HG03066 (cell line): Measurements from ENCODE around the gene VIT.

Experiments
- ATAC-seq: cut with Tn5 transposase; IDR thresholded peaks from one replicate; pipeline ENCODE4 v1.9.1; 2021; ENCODE audit warnings: low read depth; ENCODE audit not compliant: unreplicated experiment

Gene VIT, protein sequence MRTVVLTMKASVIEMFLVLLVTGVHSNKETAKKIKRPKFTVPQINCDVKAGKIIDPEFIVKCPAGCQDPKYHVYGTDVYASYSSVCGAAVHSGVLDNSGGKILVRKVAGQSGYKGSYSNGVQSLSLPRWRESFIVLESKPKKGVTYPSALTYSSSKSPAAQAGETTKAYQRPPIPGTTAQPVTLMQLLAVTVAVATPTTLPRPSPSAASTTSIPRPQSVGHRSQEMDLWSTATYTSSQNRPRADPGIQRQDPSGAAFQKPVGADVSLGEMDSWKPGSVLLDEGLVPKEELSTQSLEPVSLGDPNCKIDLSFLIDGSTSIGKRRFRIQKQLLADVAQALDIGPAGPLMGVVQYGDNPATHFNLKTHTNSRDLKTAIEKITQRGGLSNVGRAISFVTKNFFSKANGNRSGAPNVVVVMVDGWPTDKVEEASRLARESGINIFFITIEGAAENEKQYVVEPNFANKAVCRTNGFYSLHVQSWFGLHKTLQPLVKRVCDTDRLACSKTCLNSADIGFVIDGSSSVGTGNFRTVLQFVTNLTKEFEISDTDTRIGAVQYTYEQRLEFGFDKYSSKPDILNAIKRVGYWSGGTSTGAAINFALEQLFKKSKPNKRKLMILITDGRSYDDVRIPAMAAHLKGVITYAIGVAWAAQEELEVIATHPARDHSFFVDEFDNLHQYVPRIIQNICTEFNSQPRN

DNA sequence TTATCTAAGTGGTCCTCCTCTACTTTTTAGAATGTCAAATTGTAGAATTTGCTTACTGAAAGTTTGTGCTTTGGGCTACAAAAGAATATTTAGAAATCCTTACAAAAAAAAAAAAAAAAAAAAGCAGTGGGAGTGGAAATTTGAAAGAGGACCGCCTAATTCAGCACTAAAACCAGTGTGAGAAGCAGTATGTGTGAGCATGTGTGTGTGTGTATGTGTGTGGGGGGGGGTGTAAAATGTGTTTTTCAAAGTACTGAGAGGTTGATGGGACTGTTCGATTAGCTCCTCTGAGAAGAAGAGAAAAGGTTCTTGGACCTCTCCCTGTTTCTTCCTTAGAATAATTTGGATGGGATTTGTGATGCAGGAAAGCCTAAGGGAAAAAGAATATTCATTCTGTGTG is at the start of gene VIT:
TSS of gene VIT (plus strand) at position 175 of the 400 bp plus-strand sequence. CDS start 19,664 bp downstream, outside the sequence.
- ATAC-seq = no peak

DNA sequence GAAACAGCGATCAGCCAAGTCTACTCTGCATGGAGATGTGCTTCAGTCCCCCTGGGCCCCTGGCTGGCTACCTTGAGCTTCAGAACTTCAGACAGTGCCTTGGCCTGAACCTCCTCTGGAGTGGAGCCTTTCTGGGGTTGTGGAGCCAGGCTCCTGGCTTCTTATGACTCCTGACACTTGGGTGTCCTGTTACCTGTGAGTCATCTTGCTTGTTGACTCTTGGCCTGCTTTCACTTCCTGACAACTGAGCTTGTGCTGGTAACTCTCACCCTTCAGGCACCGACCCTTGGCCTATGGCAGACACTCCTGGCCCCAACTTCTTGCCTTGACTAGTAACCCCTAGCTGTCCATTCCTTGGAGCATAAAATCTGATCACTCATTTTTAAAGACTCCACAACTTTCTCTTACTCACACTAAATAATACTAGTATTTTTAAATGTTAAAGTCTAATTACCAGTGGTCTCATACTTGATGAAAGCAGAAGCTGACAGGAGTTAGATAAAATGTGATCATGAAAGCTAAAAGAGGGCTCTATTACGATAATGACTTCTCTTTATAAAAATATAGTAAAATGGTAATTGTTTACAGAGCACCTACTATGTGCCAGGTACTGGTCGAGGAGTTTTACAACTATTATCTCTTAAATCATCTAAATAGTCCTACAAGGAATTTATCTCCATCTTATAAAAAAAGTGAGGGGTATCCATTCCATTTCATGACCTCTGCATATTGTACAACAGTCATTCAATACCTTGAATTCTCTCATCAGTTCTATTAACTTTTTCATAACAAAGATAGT is 46.3 kb upstream of the VIT start:
- ATAC-seq = peak; percentile 92

DNA sequence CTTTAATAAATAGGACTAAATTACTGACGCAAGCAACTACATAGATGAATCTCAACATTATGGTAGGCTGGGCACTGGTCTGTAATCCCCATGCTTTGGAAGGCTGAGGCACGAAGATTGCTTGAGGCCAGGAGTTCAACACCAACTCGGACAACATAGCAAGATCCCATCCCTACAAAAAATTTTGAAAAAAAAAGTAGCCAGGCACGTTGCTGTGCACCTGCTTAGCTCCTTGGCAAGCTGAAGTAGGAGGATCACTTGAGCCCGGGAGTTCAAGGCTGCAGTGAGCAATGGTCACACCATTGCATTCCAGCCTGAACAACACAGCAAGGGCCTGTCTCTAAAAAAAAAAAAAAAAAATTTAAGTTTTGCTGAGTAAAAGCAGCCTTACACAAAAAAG is 43.4 kb upstream of the VIT start:
- ATAC-seq = no peak

DNA sequence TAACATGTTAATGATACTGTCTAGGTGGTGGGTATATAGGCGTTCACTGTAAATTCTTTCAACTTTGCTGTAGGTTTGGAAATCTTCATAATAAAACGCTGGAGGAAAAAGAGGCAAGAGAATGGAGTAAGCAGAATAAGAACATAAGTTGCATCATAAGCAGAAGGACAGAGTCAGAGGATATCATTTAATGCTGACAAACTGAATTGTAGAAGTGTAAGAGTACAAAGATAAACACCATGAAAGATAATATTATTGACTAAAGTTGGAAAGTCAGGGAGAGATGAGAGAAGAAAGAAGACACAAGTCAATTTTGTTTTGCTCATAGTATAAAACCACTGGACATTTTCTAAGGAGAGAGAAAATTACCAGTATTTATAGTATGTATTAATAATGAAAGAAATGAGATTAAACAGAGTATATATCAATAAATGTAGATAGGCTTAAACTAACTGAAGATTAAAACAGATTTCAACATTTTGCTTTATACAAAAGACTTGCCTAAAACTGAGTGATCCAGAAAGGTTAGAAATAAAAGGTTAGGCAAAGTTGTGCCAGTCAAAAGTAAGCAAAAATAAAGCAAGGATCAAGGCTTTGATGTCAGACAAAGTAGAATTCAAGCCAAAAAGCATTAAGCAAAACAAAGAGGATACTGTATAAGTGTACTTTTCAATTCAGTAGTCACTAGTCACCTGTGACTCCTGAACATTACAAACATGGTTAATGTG is 42.4 kb upstream of the VIT start:
- no peak for ATAC-seq

DNA sequence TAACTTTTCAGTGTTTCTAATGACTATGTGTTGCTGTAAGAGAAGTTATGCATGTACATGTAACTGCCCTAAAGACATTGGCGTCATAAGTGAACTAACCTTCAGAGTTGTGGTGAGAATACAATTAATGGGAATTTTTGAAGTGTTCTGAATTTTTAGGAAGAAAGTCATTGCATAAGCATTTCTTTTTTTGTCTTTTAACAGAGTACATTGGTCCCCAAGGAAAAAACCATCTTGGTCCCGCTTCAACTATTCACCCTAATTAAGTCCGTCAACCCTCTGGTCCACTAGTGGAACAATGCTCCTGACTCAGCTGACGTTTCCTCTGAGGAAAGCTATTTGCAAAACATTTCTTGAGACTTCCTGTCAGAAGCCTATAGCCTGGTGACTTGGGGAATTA is 41.1 kb upstream of the VIT start:
- ATAC-seq = no peak

DNA sequence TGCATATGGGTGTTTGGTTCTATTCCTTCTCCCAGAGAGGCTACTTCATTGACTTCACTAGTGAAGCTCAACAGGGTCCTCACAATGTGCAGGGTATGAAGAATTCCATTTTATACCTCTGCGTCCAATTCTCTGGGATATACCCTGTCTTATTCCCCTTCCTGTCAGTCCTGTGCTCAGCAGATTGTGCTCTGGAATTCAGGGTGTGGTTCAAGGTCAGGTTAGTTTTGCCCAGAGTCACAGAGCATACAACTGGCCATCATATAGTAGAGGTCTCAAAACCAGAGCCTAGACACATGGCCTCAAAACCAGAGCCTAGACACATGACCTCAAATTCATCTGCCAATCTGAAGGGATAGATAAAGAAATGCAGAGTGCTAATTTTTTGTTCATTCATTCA is 38.8 kb upstream of the VIT start:
- no peak for ATAC-seq

DNA sequence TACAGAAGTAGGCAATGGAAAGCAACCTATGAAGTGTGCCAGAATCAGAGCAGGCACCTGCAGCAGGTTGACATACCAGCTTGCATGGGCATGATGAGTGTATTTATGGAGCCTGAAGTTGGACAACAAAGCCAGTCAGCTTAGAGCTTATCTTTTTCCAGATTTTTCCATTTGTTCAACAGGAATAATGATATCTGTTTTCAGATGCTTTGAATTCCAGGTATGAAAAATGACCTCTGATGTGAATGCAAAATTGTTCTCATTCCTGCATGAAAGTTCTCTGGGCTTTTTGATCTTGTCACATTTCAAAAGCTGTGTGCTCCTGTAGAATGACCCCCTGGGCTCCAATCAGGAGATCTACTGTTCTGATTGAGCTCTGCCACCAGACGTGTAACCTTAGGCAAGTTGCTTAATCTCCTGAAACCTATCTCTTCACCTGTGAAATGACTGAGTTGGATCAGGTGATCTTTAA is 38.2 kb upstream of the VIT start:
- ATAC-seq = no peak

DNA sequence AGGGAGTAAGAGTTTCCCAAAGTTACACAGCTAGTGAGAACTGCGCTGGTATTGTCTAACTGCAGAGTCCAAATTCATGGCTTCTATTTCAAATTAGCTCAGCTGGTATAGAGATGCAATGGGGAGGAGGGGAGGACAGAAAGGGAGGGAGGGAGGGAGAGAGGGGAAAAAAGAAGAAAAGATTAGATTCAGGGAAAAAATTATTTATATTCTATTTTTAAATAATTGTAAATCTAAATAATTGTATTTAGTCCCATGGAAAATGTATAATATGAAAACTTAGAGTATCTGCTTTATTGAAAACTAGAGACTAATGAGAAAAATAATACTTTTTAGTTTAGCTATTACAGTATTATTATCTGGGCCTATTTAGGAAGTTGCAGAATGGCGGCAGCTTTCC is 37.3 kb upstream of the VIT start:
- no peak for ATAC-seq

DNA sequence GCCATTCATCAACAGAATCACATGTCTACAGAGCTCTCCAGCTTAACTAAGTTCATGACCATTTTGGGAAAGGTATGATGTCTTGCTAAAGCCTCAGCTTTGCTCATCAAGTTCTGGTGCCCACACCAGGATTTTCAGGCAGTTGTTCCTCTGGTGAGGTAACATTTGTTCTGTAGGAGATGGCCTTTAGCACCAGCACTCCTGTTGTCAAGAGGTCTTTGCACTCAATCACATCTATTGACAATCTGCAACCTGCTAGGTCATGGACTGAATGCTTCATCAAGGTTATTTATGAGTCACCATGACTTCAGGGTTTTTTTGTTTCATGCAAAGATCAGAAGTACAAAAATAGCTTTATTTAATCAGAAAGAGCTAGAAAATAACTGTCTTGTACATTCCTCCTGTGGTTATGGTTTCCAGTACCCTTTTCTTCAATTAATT is 36.6 kb upstream of the VIT start:
- no peak for ATAC-seq

DNA sequence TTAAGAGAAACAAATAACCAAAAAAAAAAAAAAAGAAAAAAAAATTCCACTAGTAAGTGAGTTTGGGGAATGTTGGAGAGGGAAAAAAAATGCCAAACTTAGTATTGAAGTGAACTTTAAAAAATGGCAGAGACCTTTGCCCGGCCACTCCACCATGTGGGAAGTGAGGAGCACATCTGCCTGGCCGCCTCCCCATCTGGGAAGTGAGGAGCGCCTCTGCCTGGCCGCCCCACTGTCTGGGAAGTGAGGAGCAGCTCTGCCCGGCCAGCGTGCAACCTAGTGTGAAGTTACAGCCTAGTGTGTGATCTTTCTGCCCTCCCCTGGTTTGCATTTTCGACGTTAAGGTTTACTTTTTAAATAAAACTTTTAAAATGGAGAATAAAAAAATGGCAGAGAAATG is 33.9 kb upstream of the VIT start:
- ATAC-seq = no peak

DNA sequence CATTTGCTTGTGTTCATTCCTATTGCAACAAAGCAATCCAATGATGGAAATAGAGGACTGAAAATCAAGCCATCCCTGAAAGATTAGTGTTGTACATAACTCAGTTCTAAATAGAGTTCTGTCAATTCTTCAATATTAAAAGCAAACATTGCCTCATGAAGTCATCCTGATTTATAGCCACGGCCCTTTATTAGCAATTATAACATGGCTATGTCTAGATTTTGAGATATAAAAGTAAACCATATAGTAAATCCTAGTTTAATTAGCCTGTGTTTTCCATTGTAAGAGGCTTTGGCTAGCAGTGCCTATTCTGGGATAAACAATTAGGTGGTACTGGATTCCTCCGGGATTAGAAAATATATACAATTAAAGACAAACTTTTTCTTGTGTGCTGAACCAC is 33.2 kb upstream of the VIT start:
- ATAC-seq = no peak

DNA sequence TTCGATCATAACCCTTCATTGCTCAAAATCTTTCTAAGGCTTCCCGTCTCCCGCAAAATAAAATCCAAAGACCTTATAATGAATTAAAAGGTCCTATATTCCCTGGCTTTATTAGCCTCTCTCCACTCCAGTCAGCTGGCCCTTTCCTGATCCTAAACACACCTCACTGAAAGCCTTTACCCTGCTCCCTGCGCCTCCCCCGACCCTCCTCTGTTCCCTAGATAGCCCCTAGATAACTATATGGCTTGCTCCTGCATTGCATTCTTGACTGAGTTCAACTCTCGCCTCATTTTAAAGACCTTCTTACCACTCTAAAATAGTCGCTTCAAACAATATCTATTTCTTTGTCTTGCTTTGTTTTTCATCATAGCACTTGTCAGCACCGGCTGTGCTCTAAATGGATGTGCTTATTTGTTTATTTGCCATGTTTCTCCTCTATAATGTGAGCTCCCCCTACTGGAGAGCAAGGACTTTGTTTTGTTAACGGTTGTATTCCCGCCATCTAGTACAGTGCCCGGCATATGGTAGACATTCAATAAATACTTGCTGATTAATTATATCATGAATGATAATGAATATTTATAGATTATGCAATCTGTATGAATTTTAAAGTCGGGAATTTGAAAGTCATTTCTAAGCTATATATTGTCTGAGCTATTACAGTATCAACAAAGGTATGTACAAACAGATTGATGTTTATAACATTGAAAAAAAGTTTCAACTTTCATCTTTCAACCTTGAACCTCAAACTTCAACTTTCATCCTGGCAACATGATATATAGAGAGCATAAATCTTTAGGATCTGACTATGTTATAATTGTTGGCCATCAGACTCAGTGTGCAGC is 32.4 kb upstream of the VIT start:
- ATAC-seq = peak; percentile 79

DNA sequence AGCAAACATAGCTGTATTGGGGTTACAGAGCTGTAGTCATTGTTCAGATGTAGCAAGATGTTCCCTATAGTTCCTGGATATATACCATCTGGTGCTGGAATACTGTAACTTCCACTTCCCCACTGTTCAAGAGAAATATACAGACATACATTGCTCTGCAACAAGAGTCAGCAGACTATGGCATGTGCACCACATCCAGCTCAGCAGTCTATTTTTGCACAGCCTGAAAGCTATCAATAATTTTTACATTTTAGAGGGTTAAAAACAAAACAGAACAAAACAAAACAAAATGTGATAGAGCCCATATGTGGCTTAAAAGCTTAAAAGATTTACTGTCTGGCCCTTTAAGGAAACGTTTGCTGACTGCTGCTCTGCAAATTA is 31.8 kb upstream of the VIT start:
- ATAC-seq = no peak

DNA sequence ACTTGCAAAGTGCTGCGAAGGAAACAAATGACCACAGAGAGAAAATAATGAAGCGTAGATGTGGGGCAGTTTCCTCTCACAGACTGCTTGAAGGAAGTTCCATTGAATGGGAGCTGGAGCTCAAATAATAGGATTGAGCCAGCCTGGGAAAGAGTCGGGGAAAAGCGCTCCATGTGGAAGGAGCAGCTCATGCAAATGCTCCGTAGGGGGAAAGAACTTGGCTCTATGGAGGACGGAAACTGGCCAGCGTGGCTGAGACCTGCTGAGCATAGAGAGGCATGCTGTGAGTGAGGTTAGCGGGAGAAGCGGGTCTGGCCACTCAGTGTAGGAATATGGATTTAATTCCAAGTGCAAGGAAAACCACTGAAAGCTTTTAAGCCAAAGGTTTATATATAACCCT is 28.6 kb upstream of the VIT start:
- no peak for ATAC-seq

DNA sequence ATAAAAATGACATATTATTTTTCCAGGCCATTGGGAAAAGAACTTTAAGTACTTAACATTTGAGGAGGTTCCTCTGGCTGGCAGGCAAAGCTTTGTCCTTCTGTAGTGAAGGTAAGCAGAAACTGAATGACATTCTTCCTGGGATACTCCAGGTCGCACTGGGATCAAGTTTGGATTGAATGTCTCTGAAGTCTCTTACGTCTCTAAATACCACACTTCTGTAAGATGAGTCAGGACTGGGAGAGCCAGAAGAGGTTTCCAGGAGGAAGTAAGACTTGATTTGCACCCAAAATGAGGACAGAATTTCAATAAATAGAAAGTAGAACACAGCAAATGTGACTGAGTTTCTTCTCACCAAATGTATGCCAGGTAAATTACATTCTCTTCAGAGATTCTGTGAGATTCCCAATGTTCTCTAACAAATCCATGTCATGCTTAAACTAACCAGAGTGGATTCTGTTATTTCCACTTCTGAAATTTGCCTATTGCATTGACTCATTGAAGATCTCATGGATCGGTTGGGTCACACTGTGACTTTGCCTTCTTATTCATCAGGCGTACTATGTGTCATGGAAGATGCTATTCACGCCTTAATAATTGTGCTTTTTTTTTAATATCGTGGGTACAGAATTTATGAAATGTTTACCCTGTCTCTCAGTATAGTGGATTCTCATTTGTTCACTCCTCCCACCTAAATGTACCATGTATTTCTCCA is 25.5 kb upstream of the VIT start:
- no peak for ATAC-seq

DNA sequence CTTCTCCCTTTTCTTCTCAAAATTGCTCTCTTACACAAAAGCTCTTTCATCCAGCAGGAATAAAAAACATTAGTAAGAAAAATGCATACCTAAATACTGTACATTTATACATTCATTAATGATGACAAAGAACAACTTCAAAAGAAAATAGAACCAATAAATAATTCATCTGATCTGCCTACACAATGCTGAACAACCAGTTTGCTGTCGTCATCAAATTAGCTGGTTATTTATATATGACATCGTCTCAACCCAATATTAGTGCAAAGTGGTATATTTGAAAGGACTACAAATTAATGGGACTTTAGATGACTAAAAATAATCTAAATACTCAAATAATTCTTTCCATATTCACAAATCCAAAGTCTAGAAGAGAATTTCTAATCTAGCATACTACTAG is 24.8 kb upstream of the VIT start:
- ATAC-seq = no peak

DNA sequence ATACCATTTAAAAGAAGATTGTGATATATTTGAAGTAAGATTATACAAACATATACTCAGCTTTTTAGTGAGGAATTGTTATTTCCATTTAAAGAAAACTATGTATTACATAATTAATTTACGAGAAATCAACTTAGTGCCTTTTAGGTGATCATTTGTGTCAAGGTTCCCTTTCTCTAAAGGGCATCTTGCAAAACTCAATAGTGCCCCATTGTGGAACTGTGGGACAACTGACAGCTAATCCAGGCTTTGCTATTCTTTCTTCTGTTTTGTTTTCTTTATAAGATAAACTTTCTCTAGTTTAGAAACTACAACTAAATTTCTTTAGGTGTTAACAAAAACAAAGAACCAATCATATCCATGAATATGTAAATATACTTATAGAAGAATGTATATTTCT is 24.3 kb upstream of the VIT start:
- ATAC-seq = no peak

DNA sequence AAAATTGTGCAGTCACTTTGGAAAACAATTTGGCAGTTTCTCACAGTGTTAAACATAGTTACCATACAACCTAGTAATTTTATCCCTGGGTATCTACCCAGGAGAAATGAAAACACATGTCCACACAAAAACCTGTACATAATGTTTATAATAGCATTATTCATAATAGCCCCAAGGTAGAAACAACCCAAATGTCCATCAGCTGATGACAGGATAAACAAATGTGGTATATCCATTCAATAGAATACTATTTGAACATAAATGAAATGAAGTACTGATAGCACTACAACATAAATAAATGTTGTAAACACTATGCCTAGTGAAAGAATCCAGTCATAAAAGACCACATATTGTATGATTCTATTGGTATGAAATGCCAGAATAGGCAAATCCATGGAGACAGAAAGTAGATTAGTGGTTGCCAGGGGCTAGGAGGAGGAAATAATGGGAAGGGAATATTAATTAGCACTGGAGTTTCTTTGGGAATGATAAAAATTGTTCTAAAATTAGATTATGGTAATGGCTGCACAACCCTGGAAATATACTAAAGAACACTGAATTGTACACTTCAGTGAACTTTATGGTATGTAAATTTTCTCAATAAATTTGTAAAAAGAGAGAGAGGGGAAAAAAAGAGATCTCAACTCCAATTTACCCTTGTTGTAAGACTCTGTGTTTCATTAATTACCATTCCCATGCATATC is 20.8 kb upstream of the VIT start:
- no peak for ATAC-seq
